ENCODE results near the gene PBX4.

- no peak for TF ChIP-seq POLR2AphosphoS5 (IDR thresholded peaks at IDR 0.05)
- TF ChIP-seq, protein P1, sequence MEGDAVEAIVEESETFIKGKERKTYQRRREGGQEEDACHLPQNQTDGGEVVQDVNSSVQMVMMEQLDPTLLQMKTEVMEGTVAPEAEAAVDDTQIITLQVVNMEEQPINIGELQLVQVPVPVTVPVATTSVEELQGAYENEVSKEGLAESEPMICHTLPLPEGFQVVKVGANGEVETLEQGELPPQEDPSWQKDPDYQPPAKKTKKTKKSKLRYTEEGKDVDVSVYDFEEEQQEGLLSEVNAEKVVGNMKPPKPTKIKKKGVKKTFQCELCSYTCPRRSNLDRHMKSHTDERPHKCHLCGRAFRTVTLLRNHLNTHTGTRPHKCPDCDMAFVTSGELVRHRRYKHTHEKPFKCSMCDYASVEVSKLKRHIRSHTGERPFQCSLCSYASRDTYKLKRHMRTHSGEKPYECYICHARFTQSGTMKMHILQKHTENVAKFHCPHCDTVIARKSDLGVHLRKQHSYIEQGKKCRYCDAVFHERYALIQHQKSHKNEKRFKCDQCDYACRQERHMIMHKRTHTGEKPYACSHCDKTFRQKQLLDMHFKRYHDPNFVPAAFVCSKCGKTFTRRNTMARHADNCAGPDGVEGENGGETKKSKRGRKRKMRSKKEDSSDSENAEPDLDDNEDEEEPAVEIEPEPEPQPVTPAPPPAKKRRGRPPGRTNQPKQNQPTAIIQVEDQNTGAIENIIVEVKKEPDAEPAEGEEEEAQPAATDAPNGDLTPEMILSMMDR (IDR thresholded peaks at IDR 0.05), result no peak
- TF ChIP-seq POLR2A (IDR thresholded peaks at IDR 0.05), result no peak
These were observed 30.7 kb downstream of the PBX4 start for GRCh38 chr19:19587771-19588170.
